ENCODE data around the gene PRSS3.

GRCh38 chr9:33751536-33752129 lies 43.7 kb upstream of the PRSS3 start:
- TF ChIP-seq EP300 (IDR thresholded peaks at IDR 0.05; ENCODE audit: borderline replicate concordance in 1 of 2, control insufficient read depth in 1 of 2, low read depth in 2 of 2, low read length in 2 of 2) (no peak), CTCF (IDR thresholded peaks at IDR 0.05 in 2 of 3, conservative IDR thresholded peaks at IDR 0.05 in 1 of 3; ENCODE audit: control insufficient read depth in 2 of 3, extremely low read depth in 1 of 3, insufficient read depth in 1 of 3, low read depth in 3 of 3, low read length in 3 of 3) (no peak), PAX5 (IDR thresholded peaks at IDR 0.05; ENCODE audit: borderline replicate concordance, low read depth, low read length) (no peak), FOXM1 (IDR thresholded peaks at IDR 0.05; ENCODE audit: low read depth, low read length) (no peak), POLR2AphosphoS5 (IDR thresholded peaks at IDR 0.05; ENCODE audit: low read length) (no peak), FOXK2 (IDR thresholded peaks at IDR 0.05) (no peak), RELA (IDR thresholded peaks at IDR 0.05; ENCODE audit: borderline replicate concordance, partially characterized antibody) (no peak), ZNF24 (IDR thresholded peaks at IDR 0.05) (no peak), POLR2A (IDR thresholded peaks at IDR 0.05; ENCODE audit: low read depth, low read length) (no peak)

Measured in GM12878 (cell line).